NCI-H1092 (cell line): ENCODE data around the gene STK38L.

Experiments
- DNase-seq: peaks from one replicate; lab custom pipeline; 2025; lab: John Stamatoyannopoulos, UW

The STK38L gene

DNA sequence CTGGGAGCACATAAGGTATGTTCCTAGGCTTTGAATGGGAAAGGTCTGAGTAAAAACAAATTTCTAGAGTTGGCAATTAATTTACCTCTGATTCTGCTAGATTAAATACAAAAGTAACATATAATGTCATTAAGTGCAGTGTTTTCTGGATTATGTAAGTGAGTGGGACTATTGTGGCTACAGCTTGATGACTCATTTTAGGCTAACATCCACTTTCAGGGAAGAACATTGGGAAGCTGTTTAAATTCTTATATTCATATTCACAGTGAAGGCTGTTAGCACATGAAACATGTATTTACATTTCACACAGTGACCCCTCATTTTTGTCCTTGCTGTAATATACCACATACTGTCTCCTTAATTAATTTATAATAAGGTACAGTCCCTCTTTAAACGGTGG is 75.3 kb downstream of the STK38L start:
- no peak for DNase-seq

DNA sequence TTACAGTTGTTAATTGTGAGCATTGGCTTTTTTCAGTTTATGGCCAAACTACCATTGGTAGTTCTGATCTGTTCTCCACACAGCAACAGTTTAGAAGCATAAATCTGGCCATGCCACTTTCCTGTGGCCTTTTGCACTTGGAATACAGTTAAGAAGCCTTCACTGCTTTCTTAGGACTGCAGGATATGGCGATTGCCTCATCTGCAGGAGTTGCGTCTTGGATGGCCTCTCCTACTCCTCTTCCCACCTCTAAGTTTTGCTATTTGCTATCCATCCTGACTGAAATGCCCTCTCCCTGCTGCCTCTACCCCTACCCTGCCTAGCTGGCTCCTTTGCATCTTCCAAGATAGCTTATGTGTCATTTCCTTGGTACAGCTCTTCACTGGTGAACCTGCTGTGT is 75.8 kb downstream of the STK38L start:
- DNase-seq = no peak

DNA sequence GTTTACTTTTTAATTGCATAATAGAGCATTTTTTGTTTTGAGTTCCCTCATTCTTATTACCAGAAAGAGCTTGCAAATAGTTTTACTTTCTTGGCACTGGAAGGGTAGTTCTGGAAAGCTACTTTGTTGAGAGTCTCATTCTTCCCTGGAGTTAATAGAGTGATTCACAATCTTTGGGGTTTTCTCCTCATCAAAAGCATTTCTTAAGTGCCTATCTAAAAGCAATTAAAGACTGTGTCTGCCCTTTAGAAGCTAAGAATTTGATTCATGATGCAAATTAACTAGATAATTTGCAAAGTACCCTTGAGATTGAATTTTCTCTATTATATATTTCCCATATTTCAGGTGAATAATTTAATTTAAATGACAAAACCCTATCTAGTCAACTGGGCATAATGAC is 80.4 kb downstream of the STK38L start:
- no peak for DNase-seq

DNA sequence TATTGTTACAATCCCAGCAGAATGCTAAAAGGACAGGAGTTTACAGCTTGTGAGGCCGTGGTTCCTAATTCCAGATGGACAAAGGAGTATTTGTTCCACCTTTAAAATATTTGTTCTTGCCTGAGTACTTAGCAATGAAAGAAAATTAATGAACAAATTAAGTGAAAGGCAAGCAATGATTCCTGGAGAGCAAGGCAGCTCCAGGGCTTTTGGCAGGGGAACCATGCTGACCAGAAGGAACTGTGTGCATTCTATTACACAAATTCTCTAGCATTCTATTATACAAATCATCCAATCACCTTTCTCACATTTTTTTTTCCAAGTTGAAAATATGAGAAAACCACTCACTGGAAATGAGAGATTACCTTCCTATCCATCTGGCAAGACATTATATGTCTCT is 86.8 kb downstream of the STK38L start:
- no peak for DNase-seq

DNA sequence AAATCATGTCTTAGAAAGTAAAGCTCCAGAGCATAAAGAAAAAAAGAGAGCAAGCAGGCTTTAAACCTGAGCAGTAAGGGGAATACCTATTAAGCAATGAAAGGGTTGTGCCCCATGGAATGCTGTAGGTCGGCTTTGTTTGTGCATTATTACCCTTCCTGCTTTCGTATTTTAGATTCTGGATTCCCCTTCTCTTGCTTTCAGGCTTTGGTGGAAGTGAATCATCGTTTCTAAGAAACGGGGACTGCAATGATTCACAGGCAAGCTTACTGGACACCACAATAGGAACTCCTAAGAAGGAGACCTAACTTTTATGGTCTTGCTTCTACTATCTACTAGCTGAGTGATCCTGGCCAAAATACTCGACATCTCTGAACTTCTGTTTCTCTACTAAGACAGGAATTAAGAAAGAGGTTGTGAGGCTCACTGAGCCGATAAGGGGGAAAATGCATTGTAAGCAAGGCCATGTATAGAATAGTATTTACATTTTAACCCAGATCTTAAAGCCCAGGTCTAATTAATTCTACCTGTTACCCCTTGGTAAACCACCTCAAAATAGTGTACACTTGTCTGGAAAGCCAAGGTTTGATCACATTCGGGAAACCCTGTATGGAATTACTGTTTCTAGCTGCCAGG is 87.3 kb downstream of the STK38L start:
- DNase-seq = no peak

DNA sequence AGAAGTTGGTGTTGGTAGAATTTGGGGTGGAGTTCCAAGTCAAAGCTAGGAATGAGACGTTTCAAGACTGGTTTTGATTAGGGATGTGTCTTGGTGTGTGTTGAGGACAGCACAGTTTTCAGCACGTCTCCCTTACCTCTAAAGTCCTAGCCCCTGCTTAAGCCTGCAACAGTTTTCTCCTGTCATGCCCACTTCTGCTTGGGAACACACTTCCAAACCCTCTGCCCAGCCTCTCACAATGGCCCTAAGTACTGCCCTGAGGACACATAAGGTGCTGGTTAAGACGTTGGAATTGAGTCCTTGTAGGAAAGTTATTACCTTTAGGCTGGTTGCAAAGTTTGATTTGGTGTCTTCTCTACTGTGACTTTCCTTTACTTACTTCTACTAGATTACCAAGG is 87.8 kb downstream of the STK38L start:
- DNase-seq = no peak

DNA sequence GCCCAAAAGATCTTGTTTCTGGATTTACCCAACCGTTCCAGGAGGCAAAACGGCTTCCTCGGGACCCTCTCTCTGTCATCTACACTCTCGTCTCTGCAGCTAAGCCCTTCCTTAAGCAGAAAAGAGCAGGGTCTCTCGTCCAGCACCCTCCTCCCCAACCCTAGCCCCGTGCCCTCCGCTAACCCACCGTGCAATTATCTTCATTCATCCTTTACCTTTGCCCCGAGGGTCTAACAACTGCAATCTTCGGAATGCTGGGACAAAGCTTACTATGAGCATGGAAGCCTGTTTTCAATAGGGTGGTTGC is 88.3 kb downstream of the STK38L start:
- DNase-seq = no peak

DNA sequence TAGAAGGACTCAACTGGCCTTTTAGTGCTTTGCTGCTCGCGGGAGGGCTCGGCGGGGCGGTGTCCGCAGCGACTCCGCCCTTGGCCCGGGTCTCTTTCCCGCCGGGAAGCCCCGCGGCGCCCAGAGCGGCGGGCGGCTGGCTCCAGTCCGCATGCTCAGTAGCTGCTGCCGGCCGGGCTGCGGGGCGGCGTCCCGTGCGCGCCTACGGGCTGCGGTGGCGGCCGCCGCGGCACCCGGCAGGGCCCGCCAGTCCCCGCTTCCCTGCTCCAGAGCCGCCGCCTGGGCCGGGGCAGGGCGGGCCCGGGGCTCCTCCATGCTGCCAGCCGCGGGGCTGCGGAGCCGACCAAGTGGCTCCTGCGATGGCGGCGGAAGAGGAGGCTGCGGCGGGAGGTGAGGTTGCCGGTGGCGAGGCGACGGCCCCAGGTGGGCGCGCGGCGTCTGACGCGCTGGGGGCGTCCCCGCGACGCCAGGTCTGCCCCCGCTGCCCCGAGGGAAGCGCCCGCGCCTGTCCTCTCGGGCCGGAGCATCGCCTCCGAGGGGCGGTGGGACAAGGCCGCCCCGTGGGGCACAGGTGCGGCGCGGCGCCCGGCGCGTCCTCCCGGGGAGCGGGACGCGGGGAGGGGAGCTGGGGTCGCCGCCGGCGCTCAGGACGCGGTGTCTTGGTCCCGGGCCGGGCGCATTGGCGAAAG is 88.8 kb downstream of the STK38L start, which contains the start of gene BMAL2:
TSS of gene BMAL2 (plus strand) at position 123 of the 689 bp plus-strand sequence. CDS start at position 360, 237 bp downstream.
- peak; percentile 47 for DNase-seq

DNA sequence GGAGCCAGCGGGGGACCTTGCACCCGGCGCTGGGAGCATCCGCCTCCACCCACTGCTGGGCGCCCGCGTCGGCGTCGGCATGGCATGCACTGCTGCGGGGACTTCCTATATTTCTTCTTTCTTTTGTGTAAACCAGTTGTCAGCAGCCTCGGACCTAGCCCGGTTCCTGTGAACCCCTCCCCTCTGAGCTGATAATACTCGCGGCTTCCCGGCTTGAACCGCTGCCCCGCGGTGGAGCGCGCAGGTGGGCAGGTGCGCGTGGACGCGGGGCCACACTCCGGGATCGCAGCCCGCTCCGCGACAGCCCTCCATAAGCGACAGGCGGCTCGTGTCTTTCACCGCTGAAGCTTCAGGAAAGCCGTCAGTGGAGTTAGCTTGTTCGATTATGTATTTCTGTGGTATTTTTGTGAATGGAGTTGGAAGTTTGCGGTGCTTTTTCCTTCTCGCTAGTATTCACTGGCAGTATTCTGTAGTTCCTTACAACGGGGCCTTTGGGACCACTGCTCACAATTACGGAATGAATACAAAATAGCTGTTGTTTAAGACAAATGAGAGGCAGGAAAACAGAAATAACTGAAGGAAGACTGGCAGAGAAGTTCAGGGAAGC is 89.4 kb downstream of the STK38L start:
- no peak for DNase-seq

DNA sequence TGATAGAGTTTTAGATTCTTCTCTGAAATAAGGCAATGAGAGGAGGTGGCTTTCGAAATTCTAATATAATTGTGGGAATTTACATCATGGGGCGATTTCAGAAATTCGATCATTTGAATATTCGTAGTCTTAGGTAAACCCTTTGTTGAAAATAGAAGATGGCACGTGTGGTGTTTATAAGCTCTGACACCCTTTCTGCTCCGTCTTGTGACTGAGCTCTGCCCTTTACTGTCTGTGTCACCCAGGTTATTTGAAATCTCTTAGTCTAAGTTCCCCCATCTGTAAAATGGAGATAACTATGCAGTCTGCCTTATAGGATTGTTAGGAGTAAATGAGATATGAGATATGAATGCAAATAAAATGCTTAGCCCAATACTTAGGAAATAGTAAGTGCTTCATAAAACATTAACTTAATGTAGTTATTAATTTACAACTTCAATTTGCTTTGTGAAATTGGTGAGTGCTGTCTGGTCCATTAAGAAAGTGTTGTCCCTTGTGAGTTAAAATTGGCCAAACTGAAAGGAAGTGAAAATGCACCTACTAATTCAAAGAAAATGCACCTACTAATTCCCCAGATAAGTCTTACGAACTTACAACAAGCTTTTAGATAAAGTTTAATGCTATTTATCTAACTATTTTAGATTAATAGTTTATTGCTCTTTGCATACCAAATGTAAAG is 90.1 kb downstream of the STK38L start:
- DNase-seq = no peak

DNA sequence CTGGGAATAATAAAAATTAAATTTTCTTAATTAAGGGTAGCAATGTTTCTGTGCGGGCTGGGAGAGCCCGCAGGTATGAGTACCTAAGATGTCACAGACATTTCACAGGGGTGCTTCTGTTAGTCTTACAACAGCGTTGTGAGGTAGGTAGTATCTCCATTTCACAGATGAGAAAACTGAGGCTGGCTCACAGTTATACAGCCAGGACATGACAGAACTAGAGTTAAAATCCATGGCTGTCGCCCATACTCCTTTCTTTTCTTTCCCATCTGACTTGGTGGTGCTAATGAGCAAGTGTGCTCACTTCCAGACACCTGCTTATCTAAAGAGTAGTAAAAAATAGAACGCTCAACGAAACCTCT is 90.6 kb downstream of the STK38L start:
- DNase-seq = no peak

DNA sequence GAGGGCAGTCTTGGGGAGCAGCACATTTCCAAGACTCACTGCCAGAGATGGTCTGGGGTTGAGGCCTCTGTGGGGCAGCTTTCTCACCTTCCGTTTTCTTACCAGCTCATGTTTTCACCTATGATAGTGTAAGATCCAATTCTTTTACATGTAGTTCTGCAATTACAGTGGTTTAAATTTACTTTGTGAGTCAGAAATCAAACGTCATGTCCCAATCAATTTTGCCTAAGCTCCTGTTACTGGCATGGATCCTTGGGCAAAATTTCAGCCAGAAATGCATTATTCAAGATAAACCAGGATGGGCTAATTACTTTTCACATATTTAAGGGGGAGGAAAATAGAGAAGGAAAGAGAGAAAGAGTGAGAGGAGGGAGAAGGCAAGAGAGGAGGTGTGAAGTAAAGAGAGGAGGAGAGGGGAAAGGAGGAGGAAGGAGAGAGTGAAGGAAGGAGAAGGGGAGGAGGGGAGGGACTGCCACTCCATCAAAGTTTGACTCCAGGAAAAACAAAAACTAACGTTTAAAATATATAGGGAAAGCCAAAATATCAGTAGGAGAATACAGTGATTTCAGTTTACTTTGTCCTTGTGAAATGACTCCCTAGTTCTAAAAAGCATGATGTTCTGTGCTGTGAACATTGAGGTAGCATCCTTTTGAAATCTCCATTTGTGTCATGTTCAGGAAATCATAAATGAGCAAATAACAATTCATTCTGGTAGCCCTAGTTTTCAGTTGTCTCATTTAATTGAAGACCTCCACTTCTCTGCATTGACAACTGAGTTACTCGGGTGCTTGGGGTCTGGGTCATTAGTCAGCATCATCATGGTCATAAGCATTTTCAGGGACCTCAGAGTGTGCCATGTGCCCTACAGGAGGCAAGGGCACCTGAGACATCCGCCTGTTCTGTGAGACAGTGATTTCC is 91.5 kb downstream of the STK38L start:
- DNase-seq = no peak

DNA sequence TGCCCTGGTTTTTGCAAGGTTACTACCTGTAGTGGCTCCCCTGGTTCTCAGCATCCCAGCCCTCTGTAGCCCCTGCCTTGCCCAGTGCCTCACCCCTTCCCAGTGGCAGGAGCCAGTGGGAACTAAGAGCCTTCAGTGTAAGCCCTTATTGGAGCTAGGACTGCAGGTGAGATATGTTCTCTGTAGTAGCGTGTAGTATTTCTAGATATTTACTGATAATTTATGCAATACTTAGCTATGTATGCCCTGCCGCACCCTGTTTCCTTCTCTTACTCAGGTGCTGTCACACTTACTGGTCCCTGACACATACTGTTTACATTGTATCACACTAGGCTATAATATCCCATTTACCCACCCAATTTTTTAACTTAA is 92.2 kb downstream of the STK38L start:
- no peak for DNase-seq

DNA sequence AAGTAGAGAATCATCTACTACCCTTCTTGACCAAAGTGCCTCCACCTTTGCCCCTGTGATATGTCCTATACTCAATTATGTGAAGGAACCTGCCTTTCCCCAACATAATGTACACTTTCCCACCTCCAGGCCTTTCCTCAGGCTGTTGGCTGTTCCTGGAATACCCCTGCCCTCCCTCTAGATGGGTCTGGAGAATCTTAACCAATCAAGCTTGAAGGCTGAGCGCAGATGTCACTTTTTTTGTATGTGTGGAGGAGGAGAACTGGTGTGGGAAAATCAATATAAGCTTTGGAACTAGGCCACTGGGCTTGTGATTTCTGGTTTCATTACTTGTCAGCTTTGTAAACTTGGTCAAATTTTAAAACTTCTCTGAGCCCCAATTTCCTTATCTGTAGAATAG is 93.3 kb downstream of the STK38L start:
- no peak for DNase-seq

DNA sequence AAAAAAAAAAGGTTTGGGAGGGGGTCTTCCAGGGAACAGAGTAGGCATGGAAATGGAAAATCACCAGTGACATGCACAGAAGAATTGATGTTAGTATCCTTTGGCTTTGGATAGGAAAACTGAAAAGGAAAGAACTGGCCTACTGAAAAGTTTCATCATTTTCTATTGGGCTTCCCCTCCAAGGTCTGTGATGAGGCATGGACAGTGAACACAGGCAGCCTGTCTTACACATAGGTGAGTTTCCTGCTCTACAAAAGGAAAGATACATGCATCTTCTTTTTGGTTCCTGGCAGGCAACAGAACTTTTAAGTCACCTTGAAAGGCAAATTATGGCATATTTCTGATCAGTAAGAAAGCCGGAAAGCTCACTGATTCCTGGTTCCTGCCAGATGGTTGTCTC is 94.4 kb downstream of the STK38L start:
- no peak for DNase-seq

DNA sequence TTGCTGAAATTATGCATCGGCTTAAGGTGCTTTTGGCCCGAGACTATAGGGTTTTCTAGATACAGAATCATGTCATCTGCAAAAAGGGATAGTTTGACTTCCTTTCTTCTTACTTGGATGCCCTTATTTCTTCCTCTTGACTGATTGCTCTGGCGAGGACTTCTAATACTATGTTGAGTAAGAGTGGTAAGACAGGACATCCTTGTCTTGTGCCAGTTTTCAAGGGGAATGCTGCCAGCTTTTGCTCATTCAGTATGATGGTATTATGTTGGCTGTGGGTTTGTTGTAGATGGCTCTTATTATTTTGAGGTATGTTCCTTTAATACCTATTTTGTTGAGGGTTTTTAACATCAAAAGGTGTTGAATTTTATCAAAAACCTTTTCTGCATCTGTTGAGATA is 96.9 kb downstream of the STK38L start:
- DNase-seq = no peak

DNA sequence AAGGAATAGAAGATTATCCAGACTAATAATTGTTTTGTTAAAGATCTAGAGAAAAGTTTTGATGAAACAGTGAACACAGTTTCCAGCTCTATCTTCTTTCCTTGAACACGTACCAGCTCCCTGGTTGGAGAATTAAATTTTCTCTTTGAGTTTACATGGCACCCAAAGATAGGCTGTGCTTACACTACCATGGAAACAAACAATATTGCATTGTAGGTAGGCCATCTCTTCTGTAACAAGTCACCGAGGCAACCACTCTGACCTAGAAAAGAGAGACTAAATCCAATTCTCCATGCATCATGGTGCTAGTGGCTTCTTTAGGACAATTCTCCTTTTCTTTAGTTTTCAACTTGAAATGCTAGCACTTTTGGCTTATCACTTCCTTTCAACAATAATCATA is 98.5 kb downstream of the STK38L start:
- DNase-seq = no peak

DNA sequence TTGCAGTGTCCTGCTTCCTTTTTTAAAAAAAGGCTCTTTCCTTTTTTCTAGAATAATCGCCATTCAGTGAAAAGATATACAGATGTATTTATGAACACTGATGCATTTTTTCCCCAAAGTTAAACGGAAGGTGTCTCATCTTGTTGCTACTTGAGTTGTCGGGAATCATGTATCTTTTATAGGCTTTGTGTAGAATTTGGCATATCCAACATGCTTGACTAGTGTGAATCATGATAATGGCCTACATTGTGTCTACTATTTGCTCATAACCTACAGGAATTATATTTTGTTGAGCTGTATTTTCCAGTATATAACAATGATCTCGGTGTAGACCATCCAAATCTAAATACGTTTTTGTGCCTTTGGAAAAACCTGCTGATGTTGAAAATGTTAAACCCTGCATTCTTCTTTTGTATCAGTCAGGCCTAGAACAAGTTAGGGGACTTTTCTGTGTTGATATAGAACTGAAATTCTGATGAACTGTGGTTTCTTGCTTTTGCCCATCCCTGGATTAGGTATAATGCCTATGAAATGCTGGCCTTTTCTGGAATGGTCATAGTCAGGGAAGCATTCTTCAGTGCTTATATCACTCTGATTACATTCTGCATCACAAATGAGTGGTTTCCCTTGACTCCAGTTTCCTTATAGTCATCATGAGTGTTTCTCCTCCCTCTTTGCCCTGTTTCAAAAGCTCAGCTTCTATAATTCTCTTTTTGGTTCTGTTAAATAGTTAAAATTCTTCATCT is 99.3 kb downstream of the STK38L start:
- no peak for DNase-seq

DNA sequence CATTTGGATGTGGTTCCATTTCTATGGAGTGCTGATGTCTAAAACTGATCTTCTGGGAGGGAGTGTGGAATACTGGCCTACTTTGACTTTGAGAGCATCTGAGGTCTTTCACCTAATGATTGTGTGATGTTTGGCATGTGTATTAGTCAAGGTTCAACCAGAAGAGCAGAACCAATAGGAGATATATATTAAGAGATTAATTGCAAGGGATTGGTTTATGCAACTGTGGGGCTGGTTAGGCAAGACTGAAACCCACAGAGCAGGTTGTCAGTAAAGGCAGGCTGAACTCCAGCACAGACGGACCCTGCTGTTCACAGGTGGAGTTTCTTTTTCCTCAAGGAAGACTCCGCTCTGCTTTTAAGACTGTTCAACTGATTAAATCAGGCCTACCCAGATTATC is 100.2 kb downstream of the STK38L start:
- DNase-seq = no peak

DNA sequence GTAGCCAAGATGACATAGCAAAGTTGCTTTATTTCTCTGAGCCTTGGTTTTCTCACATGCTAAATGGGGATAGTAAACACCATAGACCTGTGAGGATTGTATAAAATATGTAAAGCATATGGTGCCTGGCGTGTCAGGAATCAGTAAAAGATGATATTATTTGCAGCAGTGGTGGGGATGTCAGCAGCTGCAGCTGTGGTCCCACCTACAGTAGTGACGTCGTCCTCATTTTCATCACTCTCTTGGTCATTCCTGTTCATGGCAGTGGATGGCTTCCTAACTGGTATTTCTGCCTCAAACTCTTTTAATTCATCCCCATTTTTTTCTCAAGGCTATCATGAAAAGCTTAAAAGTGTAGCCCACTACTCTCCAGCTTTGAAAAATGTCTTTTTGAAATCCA is 100.7 kb downstream of the STK38L start:
- no peak for DNase-seq

DNA sequence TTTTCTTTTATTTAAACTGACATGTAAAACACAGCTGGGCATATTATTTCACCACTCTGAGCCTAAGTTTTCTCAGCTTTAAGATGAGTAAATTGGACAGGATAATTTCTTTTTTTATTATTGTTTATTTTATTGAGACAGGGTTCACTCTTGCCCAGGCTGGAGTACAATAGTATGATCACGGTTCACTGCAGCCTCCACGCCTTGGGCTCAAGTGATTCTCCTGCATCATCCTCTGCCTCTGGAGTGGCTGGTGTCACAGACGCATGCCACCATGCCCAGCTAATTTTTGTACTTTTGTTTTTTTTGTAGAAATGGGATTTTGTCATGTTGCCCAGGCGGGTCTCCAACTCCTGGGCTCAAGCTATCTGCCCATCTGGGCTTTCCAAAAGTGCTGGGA is 101.3 kb downstream of the STK38L start:
- no peak for DNase-seq

DNA sequence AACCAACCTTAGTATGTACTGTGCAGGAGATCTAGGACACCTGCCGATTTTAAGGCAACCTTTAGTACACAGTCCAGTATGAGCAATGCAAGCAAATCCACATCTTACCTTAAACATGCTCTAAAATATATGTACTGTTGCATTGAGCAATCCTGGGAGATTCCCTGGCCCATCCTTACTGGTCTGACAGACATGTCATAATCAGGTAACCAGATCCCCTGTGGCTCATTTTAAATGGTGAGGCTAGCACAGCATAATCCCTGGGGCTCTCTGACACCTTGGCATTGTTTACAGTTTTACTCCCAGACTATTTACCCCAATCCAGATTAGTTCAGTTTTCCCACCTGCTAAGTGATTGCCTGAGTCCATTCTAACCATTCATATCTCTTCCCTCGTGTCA is 103.7 kb downstream of the STK38L start:
- DNase-seq = no peak
